ENCODE results near the gene ENG.
"Not testable (repeated sequence)": the region's sequence is repeated elsewhere in the genome, so short reads cannot be mapped to it uniquely, and the experiment has no call there.

The ENG gene

DNA sequence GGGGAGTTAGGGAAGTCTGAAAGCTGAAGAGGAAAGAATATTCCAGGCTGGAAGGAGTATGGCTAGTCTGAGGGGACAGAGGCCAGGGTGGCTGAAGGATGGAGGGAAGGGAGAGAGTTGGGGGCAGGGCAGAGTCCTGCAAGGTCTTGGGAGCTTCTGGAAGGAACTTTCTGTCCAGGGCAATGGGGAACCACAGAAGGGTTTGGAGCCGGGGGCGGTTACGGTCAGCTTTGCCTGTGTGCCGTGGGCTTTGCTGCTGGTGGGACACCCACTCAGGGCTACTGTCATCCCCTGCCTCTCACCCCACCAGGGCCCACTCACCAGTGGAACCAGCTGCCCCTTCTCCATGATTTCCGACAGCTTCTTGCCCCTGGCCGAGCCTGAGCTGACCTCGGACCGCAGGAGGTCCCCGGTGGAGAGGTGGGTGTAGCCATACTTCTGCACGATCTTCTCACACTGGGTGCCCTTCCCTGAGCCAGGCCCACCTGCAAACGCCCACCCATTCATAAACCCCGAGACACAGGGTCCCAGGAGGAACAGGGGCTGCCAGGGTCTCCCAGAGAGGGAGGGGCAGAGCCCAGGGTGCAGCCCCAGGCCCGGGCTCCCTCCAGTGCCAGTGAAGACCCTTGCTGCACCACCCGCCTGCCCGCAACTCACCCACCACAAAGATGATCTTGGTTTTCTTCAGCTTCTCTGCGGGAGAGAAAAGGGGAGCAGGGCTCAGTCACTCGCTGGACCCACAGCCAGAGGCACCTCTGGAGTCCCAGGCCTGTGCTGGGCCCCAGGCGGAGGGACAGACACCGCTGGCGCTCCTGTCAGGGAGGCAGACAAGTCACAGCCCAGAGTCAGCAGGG, 18.1 kb upstream of the ENG start:
- no peak overlapping the region for H3K27ac ChIP-seq
- in situ Hi-C loops (cut with HindIII; ENCODE audit: low pct_ligation_motif_present, low sequenced_read_pairs): loop anchor here (25.0 kb wide), 1 partner anchor 110 kb away; no protein-coding TSS in a partner anchor
- H3K36me3 ChIP-seq (replicated peaks): peaks cover 14% of the 10 kb centered on the region
- H3K4me3 ChIP-seq (ENCODE audit: low read depth, low read length): no peak overlapping the region
- TF ChIP-seq, protein P1, sequence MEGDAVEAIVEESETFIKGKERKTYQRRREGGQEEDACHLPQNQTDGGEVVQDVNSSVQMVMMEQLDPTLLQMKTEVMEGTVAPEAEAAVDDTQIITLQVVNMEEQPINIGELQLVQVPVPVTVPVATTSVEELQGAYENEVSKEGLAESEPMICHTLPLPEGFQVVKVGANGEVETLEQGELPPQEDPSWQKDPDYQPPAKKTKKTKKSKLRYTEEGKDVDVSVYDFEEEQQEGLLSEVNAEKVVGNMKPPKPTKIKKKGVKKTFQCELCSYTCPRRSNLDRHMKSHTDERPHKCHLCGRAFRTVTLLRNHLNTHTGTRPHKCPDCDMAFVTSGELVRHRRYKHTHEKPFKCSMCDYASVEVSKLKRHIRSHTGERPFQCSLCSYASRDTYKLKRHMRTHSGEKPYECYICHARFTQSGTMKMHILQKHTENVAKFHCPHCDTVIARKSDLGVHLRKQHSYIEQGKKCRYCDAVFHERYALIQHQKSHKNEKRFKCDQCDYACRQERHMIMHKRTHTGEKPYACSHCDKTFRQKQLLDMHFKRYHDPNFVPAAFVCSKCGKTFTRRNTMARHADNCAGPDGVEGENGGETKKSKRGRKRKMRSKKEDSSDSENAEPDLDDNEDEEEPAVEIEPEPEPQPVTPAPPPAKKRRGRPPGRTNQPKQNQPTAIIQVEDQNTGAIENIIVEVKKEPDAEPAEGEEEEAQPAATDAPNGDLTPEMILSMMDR (IDR thresholded peaks at IDR 0.05; ENCODE audit: low read depth, low read length, missing control alignments): no peak
- no peak for DNase-seq
- H3K27me3 ChIP-seq (replicated peaks): no peaks in the 10 kb centered on the region

DNA sequence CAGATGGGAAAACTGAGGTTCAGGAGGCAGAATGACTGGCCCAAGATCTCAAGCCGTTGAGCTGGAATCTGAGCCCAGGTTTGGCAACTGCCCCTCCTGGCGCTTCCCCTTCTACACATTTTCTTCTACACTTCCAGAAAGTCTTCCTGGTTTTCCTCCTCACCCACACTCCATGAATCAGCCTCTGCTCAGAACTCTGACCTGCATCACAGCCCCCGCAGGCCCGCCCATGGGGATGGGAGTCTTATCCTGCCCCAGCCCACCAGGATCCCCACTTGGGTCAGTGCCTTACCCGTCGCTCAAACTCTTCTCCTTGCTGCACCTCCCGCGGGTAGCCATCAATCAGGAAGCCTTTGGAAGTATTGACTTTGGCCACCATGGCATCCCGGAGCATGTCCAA, 17.1 kb upstream of the ENG start:
- Histone ChIP-seq H3K36me3 (replicated peaks) (peaks cover 14% of the 10 kb centered on the region), H3K27me3 (replicated peaks) (no peaks in the 10 kb centered on the region), H3K27ac (no peak overlapping the region), H3K4me3 (ENCODE audit: low read depth, low read length) (no peak overlapping the region)
- no peak for DNase-seq
- in situ Hi-C loops (cut with HindIII; ENCODE audit: low pct_ligation_motif_present, low sequenced_read_pairs): loop anchor here (25.0 kb wide), 1 partner anchor 109 kb away; no protein-coding TSS in a partner anchor
- TF ChIP-seq, protein P1 (IDR thresholded peaks at IDR 0.05; ENCODE audit: low read depth, low read length, missing control alignments): no peak

DNA sequence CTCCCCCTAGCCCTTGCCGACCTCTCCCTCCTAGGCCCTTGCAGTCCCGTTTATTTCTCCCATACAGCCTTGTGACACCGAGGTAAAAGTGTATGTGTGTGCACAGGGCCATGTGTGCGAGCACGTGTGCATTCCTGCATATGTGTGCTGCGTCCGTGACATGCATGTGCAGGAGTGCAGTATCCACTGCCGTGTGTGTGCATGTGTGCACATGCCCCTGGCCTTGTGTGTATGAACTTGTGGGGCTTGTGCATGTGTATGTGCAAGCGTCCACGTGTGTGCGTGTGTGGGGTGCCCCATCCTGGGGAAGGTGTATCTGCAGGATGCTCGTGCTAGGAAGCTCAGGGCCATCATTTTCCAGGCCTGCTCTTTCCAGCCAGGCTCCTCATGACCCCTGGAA, 16.4 kb upstream of the ENG start:
- peaks cover 14% of the 10 kb centered on the region for H3K36me3 ChIP-seq (replicated peaks)
- DNase-seq: no peak
- no peak overlapping the region for H3K4me3 ChIP-seq (ENCODE audit: low read depth, low read length)
- no peaks in the 10 kb centered on the region for H3K27me3 ChIP-seq (replicated peaks)
- in situ Hi-C loops (cut with HindIII; ENCODE audit: low pct_ligation_motif_present, low sequenced_read_pairs): loop anchor here (25.0 kb wide), 1 partner anchor 109 kb away; no protein-coding TSS in a partner anchor
- no peak overlapping the region for H3K27ac ChIP-seq
- TF ChIP-seq, protein P1 (IDR thresholded peaks at IDR 0.05; ENCODE audit: low read depth, low read length, missing control alignments): no peak

DNA sequence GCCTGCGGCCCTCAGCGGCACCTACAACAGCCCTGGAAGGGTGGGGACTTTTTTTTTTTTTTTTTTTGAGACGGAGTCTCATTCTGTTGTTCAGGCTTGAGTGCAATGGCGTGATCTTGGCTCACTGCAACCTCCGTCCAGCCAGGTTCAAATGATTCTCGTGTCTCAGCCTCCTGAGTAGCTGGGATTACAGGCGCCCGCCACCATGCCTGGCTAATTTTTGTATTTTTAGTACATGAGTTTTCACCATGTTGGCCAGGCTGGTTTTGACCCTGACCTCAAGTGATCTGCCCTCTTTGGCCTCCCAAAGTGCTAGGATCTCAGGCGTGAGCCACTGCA, 15.7 kb upstream of the ENG start:
- DNase-seq; H3K4me3 ChIP-seq (ENCODE audit: low read depth, low read length); H3K27me3 ChIP-seq (replicated peaks); H3K27ac ChIP-seq: not testable (repeated sequence)
- H3K36me3 ChIP-seq (replicated peaks): peaks cover 14% of the 10 kb centered on the region
- in situ Hi-C loops (cut with HindIII; ENCODE audit: low pct_ligation_motif_present, low sequenced_read_pairs): loop anchor here (25.0 kb wide), 1 partner anchor 108 kb away; no protein-coding TSS in a partner anchor

DNA sequence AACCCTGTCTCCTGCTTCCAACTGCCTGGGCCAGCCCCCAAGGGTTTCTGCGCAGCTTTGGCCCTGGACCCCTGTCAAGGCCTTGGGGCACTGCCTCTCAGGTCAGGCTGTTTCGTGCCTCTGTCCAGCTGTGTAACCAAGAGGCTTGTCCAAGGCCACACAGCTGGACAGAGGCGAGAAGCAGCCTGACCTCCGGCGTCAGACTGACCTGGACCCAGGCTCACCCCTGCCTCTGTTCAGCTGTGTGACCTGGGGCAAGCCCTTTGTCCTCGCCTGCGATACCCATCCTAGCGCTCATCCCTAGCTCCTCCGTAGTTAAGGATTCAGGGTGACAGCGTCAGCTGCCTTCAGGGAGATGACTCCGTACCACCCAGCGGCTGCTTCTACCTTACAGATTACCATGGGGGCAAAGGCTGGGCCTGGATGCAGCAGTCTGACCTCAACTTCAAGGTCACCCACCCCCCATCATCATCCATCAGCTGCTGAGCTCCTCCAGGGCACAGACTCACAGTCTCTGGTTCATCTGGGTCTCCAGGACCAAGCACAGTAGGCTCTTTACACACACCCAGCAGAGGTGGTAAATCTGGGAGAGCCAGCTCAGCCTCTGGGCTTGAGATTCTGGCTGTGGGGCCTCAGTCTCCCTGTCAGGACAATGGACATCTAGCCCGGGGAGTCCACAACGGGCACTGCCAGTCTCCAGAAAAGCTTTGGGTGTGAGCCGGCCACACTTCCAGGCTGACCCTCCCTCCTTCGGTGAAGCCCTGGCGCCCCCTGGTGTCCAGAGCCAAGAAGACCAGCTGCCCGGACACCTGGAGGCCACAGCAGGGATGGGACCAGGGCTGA, 15.1 kb upstream of the ENG start:
- in situ Hi-C loops (cut with HindIII; ENCODE audit: low pct_ligation_motif_present, low sequenced_read_pairs): loop anchor here (25.0 kb wide), 1 partner anchor 107 kb away; no protein-coding TSS in a partner anchor
- no peak overlapping the region for H3K27ac ChIP-seq
- TF ChIP-seq, protein P1 (IDR thresholded peaks at IDR 0.05; ENCODE audit: low read depth, low read length, missing control alignments): peak; percentile 96

More for the DNA sequence above, 15.1 kb upstream of the ENG start:
- no peaks in the 10 kb centered on the region for H3K27me3 ChIP-seq (replicated peaks)
- H3K4me3 ChIP-seq (ENCODE audit: low read depth, low read length): no peak overlapping the region
- DNase-seq: peak; percentile 65
- peaks cover 14% of the 10 kb centered on the region for H3K36me3 ChIP-seq (replicated peaks)

Data from brain microvascular endothelial cell (primary cell).